D721Med (cell line): ENCODE results near the gene TCF7L1.

Source experiments
- DNase-seq: peaks from one replicate; pipeline ENCODE4 v3.0.0; 2011; ENCODE audit warnings: low spot score; ENCODE audit not compliant: insufficient read length
- FAIRE-seq: peaks from 2 replicates; lab custom pipeline; 2011; peaks lifted over from hg19 to GRCh38; lab: Jason Lieb, UNC
- TF ChIP-seq, protein P1 (sequence below): IDR thresholded peaks from 2 replicates; pipeline ENCODE4 v1.5.1; 2012; ENCODE audit warnings: mild to moderate bottlenecking, control low read depth; ENCODE audit not compliant: insufficient read depth; ENCODE audit errors: missing control alignments

Gene TCF7L1

DNA sequence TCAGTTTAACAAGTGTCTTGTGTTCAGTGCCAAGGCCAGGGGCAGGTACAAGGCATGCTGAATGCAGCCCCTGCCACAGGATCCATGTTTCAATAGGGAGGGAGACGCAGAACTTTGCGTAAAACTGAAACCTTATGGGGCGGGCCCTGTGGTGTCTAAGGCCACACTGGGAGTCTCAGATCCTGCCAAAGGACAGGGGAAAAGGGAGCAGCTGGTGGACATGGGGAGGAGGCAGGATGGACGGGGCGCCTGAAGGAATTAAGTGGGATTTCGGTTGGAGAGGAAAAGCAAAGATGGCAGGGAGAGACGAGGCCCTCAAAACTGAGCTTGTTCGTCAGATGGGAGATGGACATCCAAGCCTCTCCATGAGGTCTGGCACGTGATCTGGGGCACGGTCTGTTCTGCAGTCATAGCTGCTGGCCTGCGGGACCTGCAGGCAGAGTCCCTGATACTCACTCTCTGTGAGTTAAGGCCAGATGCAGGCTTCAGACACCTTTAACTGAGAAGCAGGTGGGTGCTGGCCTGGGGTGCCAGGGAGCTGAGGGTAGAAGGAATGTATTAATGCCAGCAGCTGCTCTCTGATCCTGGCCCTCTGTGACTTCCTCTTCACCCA is 48.8 kb downstream of the TCF7L1 start:
- TF ChIP-seq, protein P1, sequence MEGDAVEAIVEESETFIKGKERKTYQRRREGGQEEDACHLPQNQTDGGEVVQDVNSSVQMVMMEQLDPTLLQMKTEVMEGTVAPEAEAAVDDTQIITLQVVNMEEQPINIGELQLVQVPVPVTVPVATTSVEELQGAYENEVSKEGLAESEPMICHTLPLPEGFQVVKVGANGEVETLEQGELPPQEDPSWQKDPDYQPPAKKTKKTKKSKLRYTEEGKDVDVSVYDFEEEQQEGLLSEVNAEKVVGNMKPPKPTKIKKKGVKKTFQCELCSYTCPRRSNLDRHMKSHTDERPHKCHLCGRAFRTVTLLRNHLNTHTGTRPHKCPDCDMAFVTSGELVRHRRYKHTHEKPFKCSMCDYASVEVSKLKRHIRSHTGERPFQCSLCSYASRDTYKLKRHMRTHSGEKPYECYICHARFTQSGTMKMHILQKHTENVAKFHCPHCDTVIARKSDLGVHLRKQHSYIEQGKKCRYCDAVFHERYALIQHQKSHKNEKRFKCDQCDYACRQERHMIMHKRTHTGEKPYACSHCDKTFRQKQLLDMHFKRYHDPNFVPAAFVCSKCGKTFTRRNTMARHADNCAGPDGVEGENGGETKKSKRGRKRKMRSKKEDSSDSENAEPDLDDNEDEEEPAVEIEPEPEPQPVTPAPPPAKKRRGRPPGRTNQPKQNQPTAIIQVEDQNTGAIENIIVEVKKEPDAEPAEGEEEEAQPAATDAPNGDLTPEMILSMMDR: no peak
- no peak for DNase-seq
- no peak for FAIRE-seq

GRCh38 chr2:85183076-85183475 is 49.9 kb downstream of the TCF7L1 start:
- DNase-seq (no peak), FAIRE-seq (no peak)
- TF ChIP-seq, protein P1: no peak

- no peak for FAIRE-seq
- TF ChIP-seq, protein P1: no peak
- DNase-seq: no peak
These were observed 50.3 kb downstream of the TCF7L1 start for GRCh38 chr2:85183479-85183878.

DNA sequence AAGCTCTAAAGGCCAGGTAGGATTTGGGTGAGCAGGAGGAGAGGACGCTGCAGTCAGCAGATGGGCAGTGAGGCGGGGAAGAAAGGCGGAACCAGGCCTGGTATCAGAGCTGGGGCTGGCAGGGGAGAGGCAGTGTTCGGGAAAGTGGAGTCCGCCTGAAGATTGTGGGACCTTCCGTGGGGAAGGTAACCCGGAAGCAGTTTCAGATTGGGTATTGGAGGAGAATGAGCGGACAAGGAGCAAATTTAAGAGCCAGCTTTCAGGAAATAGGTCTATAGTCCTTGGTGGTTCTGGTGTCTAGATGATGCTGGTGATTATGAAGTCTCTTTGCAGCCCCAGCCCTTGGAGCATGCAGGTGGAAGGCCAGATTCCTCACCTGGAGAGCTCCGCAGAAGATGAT is 51.0 kb downstream of the TCF7L1 start:
- no peak for FAIRE-seq
- no peak for DNase-seq
- TF ChIP-seq, protein P1: no peak

- DNase-seq (no peak), FAIRE-seq (no peak)
- TF ChIP-seq, protein P1: no peak
These were observed 51.8 kb downstream of the TCF7L1 start for GRCh38 chr2:85184990-85185389.

DNA sequence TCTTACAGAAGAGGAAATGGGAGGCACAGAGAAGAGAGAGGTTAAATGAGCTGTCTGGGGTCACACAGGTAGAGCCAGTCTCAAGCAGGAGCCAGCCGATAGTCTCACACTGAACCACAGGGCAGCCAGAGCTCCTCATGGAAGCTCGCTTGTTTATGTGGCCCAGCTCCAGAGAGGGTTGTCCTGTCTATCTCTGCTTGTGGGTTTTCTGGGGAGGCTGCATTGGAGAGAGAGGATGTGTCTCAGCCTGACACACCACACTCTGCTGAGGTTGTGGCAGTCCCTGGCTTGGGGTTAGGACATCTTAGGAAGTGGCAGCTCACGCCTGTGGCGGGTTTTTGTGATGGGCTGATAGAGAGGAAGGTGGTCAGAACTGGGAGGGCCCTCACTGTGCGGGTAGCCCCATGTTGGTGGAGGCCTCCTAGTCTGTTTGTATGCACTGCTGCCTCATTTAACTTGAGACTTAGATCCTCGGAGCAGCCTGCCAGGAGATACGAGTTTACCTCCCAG is 52.3 kb downstream of the TCF7L1 start:
- FAIRE-seq (no peak), DNase-seq (no peak)
- TF ChIP-seq, protein P1: no peak

DNA sequence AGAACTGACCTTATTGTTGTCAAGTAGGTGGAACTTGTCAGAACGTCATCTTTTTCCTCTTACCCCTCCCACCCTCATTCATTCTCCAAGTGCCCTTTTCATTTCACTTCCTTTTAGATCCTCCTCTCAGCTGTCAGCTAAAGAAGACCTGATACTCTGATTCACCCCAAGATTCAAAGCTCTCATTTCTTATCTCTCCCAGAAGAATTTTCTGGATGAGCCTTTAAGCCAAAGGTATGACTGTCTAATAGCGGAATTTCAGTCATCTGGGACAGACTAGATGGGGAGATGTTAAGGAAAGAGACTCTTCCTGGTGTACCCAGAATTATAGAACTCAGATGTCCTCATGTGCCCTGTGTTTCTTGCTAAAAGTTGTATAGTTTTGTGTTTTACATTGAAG is 53.9 kb downstream of the TCF7L1 start:
- FAIRE-seq: no peak
- TF ChIP-seq, protein P1: no peak
- DNase-seq: no peak
